NCI-H1105 (cell line): ENCODE measurements around the gene PAPOLB.
"Not testable (repeated sequence)": the region's sequence is repeated elsewhere in the genome, so short reads cannot be mapped to it uniquely, and the experiment has no call there.

Experiments used
- DNase-seq: peaks from one replicate; lab custom pipeline; 2025; lab: John Stamatoyannopoulos, UW

The PAPOLB gene

DNA sequence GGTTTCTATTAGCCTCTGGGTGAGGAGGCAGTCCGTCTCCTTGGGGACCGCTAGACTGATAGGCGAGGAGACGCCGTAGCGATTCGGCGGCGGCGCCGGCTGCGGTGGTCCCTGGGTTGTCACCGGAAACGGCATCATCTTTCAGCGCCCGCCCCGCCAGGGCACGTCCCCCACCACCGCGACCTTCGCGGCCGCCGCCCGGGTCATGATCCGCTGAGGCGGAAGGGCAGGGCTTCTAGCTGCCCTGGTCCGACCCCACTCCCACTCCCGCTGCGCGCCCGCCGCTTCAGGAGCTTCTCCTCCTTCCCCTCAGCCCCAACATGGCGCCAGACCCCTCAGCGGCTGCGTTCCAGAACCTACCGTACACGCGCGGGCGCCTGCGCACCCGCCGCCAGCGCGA lies at the start of gene PAPOLB:
TSS of gene PAPOLB (minus strand) at position 358 of the 400 bp plus-strand sequence. CDS start at position 138, 220 bp downstream.
- DNase-seq = no peak

DNA sequence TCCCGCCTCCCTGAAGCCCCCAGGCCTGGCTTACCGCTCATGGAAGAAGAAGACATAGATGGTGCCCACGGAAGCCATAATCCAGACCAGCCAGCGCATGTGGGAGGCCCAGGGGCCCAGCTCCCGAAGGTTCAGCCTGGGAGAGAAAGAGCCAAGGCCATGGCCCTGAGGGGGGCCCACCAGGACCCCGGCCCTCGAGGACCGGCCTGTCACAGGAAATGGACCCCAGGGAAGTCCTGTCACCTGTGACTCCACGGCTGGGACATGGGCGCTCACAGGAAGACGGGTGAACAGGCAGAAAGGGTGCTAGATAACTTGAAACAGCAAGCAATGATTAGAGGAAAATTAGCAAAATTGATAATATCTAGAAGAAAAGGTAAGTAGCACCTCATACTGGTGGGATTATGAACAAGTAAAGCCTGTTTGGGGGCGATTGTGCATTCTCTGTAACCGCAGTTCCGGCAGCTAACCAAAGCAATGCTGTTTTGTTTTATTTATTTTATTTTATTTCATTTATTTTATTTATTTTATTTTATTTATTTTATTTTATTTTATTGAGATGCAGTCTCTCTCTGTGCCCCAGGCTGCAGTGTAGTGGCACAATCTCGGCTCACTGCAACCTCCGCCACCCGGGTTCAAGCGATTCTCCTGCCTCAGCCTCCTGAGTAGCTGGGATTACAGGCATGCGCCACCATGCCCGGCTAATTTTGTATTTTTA lies 49.4 kb upstream of the PAPOLB start:
- DNase-seq = no peak

GRCh38 chr7:4906682-4907081 lies 44.9 kb upstream of the PAPOLB start:
- no peak for DNase-seq

- DNase-seq = no peak
These were observed 43.3 kb upstream of the PAPOLB start for GRCh38 chr7:4905171-4905570.

GRCh38 chr7:4904346-4904745 lies 42.5 kb upstream of the PAPOLB start:
- no peak for DNase-seq

GRCh38 chr7:4895766-4896165 lies 33.9 kb upstream of the PAPOLB start:
- DNase-seq = no peak

GRCh38 chr7:4894482-4894881 lies 32.7 kb upstream of the PAPOLB start:
- no peak for DNase-seq

DNA sequence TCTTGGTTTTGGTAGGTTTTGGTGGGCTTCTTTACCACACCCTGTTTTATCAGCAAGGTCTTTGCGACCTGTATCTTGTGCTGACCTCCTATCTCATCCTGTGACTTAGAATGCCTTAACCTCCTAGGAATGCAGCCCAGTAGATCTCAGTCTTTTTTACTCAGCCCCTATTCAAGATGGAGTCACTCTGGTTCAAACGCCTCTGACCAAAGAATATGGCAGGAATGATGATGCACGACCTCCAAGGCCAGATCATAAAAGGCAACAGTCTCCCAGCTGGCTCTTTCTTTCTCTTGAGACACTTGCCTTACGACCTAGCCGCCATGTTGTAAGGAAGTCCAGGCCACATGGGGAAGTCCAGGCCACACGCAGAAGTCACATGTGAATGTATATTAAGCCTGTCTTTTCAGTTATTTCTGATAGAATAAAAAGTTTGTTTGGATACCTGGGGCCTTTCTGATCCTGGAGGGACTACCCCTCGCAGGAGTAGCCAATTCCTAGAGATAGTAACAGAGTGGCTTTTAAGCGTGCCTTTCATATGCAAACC lies 32.2 kb upstream of the PAPOLB start:
- DNase-seq = no peak

- not testable (repeated sequence) for DNase-seq
These were observed 31.4 kb upstream of the PAPOLB start for GRCh38 chr7:4893188-4893587.

DNA sequence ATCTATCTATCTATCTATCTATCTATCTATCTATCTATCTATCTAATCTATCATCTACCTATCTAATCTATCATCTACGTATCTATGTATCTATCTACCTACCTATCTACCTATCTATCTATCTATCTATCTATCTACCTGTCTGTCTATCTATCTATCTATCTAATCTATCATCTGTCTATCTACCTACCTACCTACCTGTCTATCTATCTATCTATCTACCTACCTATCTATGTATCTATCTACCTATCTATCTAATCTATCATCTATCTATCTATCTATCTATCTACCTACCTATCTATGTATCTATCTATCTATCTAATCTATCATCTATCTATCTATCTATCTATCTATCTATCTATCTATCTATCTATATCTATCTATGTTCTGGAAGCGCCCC lies 29.7 kb upstream of the PAPOLB start:
- DNase-seq = not testable (repeated sequence)

- no peak for DNase-seq
These were observed 27.9 kb upstream of the PAPOLB start for GRCh38 chr7:4889682-4890081.

- DNase-seq = no peak
These were observed 26.3 kb upstream of the PAPOLB start for GRCh38 chr7:4888161-4888560.

DNA sequence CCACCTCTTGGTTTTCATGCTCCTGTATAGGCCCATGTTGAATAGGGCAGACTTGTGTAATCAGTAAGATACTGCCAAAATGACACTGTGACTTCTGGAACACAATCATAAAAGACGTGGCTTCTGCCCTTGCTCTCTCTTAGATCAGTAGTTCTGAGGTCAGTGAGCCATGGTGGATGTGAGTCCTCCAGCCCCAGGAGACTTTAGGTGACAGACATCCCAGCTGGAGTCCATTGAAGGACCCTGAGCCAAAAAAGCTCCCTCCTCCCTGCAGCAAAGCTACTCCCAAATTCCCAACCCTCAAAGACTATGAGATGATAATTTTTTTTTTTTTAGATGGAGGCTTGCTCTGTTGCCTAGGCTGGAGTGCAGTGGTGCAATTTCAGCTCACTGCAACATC lies 24.8 kb upstream of the PAPOLB start:
- DNase-seq = no peak

GRCh38 chr7:4885317-4885807 lies 23.5 kb upstream of the PAPOLB start:
- DNase-seq = no peak

- DNase-seq = no peak
These were observed 22.3 kb upstream of the PAPOLB start for GRCh38 chr7:4884164-4884563.

DNA sequence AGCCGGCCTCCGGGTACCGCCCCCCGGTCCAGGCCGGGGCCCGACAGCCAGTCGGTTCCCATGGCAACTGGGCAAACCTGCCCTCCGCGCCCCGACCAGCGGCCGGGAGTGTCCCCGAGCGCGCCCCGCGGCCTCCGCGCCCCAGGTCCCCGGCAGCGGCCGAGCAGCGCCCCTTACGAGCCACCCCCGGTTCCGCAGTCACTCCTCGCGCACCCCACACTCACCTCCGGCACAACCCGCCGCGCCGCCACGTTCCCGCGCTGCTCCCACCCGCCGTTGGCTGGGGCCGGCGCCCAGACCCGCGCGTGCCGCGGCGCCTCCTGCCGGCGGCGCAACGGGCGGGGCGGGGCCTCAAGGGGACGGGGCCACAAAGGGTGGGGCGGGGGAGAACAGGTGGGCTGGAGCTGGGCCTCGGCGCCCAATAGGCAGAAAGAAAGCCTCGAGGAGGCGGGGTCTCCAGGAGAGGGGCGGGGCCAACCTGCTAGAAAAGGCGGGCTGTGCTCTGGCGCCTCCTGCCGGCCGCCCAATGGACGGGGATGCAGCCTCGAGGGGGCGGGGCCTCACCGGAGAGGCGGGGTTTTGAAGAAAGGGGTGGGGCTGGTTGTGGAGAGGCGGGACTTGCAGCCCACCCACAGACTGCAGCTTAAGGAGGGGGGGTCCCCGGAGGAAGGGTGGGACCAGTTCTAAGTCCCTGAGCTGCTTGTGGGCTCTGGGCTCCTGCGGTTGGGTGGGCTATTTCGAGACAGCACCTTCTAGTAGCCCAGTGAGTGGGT lies 21.7 kb upstream of the PAPOLB start, which contains the start of gene RADIL:
TSS of gene RADIL (minus strand) at position 345 of the 773 bp plus-strand sequence. CDS start 5,577 bp downstream, outside the sequence.
- peak; percentile 92 for DNase-seq

DNA sequence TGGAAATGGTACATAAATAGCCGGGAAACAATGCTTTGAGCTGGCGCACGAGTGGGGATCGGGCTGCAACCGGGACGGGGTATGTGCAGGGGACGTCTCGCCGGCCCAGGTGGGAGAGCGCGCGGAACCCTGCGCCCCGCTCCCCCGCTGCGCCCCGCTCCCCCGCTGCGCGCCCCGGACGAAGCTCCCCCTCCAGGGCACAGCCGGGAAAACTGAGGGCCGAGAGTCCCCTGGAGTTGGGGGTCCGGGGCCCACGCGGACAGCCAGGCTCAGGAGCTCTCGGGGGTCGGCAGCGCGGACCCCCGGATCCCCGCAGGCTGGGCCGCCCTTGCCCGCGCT lies 21.2 kb upstream of the PAPOLB start:
- DNase-seq = no peak

- DNase-seq = peak; percentile 25
These were observed 20.6 kb upstream of the PAPOLB start for GRCh38 chr7:4882169-4883032.

DNA sequence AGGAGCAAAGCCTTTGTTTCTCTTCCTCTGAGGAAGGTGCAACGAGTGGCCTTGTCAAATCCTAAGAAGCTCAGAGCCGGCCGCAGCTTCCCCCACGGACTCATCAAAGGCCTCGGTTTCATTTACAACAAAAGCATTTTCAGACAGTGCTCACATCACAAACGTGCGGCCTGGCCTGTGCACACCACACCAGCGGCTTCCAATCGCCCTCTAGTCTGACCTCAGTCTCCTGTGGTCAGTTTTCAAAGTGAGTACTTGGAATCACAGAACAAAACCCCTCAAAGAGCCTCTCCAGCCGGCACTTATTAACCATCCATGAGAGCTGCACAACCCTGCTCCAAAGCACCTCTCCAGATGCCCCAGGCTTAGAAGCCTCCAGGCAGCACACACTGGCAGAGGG lies 18.4 kb upstream of the PAPOLB start:
- DNase-seq = no peak

DNA sequence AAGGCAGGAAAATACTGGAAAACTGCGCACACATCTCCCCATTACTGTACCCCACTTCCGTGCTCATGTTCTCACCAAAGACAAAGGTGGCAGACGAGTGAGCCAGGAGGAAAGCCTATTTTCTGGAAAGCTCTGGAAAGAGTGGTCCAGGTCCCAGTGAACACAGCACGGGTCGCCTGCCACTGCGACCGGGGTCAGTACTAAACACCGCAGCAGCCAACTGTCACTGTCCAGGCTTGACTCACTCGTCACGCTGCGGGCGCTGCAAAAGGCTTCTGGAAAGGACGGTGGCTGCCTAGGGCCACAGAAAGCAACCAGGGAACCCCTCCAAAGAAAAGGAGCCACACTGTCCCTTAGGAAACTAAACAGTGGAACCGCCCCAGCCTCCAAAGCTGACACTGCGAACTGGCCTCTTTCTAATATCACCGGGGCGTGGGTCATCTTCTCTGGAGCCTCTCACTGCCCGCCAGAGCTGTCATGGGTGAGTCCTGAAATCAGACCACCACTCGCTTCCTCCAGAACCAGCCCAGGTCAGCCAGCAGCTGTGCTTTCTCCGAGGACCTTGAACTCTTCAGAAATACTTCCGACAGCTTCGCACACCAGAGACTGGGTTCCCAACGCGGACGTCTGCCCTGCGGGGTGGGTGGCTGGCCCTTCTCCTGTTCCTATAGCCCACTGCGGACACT lies 17.7 kb upstream of the PAPOLB start:
- DNase-seq = no peak
